Mesenchymal stem cell (in vitro differentiated cells and primary cell): ENCODE results near the gene USP15.

ENCODE experiments used
- DNase-seq: peaks from one replicate; pipeline ENCODE4 v3.0.0-alpha.2; 2013
- H2AFZ ChIP-seq: one replicate; pipeline ENCODE4 v1.6.1; 2013; ENCODE audit warnings: low read depth, mild to moderate bottlenecking, control low read depth, inconsistent platforms, low read length, moderate library complexity
- H2AK5ac ChIP-seq: 2 replicates; pipeline ENCODE4 v1.6.1; 2013; ENCODE audit warnings: low read length, moderate library complexity, mild to moderate bottlenecking, inconsistent platforms; ENCODE audit not compliant: severe bottlenecking
- H2BK120ac ChIP-seq: one replicate; pipeline ENCODE4 v1.6.1; 2013; ENCODE audit warnings: low read depth, mild to moderate bottlenecking, inconsistent platforms, low read length, moderate library complexity
- H2BK12ac ChIP-seq, 2 experiments: one replicate each; pipeline ENCODE4 v1.6.1; 2013; ENCODE audit warnings: inconsistent platforms in 2 of 2, low read length in 2 of 2, mild to moderate bottlenecking in 2 of 2, moderate library complexity in 2 of 2, control low read depth in 1 of 2
- H2BK15ac ChIP-seq: one replicate; pipeline ENCODE4 v1.6.1; 2013; ENCODE audit warnings: mild to moderate bottlenecking, low read depth, inconsistent platforms; ENCODE audit not compliant: poor library complexity, severe bottlenecking
- H2BK5ac ChIP-seq: 2 replicates; pipeline ENCODE4 v1.6.1; 2013; ENCODE audit warnings: low read depth, mild to moderate bottlenecking, low read length, control low read depth, inconsistent platforms; ENCODE audit not compliant: poor library complexity, severe bottlenecking
- H3K14ac ChIP-seq, 2 experiments: one replicate each; pipeline ENCODE4 v1.6.1; 2013; ENCODE audit warnings: inconsistent platforms in 2 of 2, low read length in 2 of 2, control low read depth in 1 of 2, mild to moderate bottlenecking in 1 of 2, moderate library complexity in 1 of 2
- H3K18ac ChIP-seq, 2 experiments: one replicate each; pipeline ENCODE4 v1.6.1; 2013; ENCODE audit warnings: inconsistent platforms in 2 of 2, low read length in 2 of 2, control low read depth in 1 of 2, low read depth in 1 of 2, mild to moderate bottlenecking in 1 of 2
- H3K23ac ChIP-seq, 2 experiments: one replicate each; pipeline ENCODE4 v1.6.1; 2013; ENCODE audit warnings: inconsistent platforms in 2 of 2, low read length in 2 of 2, mild to moderate bottlenecking in 2 of 2, moderate library complexity in 2 of 2, control low read depth in 1 of 2
- H3K27ac ChIP-seq: 2 replicates; pipeline ENCODE4 v1.5.1; 2013; ENCODE audit warnings: mild to moderate bottlenecking, moderate library complexity, low read length, control low read depth, inconsistent platforms; ENCODE audit not compliant: poor library complexity, severe bottlenecking
- H3K27me3 ChIP-seq, 2 experiments: 2 replicates each; pipeline versions ENCODE4 v1.6.1 to v1.7.0; 2013; ENCODE audit warnings: low read length in 2 of 2, mild to moderate bottlenecking in 2 of 2, moderate library complexity in 2 of 2, control low read depth in 1 of 2, inconsistent platforms in 1 of 2; ENCODE audit not compliant: control insufficient read depth in 1 of 2, insufficient read depth in 1 of 2
- H3K36me3 ChIP-seq, 2 experiments: 2 replicates each; pipeline versions ENCODE4 v1.6.1 to v1.7.0; 2013; ENCODE audit warnings: low read length in 2 of 2, control low read depth in 1 of 2, inconsistent platforms in 1 of 2, low read depth in 1 of 2, mild to moderate bottlenecking in 1 of 2; ENCODE audit not compliant: insufficient read depth in 2 of 2, control insufficient read depth in 1 of 2
- H3K4ac ChIP-seq, 2 experiments: one replicate each; pipeline ENCODE4 v1.6.1; 2013; ENCODE audit warnings: inconsistent platforms in 2 of 2, low read length in 2 of 2, mild to moderate bottlenecking in 2 of 2, moderate library complexity in 2 of 2, control low read depth in 1 of 2, low read depth in 1 of 2
- H3K4me1 ChIP-seq: 2 replicates; pipeline ENCODE4 v1.6.1; 2013; ENCODE audit warnings: low read depth, low read length, control low read depth; ENCODE audit not compliant: control insufficient read depth, insufficient read depth
- H3K4me2 ChIP-seq: 2 replicates; pipeline ENCODE4 v1.6.1; 2013; ENCODE audit warnings: low read length, mild to moderate bottlenecking, inconsistent platforms; ENCODE audit not compliant: poor library complexity, severe bottlenecking
- H3K4me3 ChIP-seq, 2 experiments: 2 replicates each; pipeline versions ENCODE4 v1.5.1 to v1.7.0; 2013; ENCODE audit warnings: low read length in 2 of 2, mild to moderate bottlenecking in 2 of 2, control low read depth in 1 of 2, low read depth in 1 of 2; ENCODE audit not compliant: insufficient read depth in 1 of 2
- H3K79me1 ChIP-seq: replicated peaks from 2 replicates; pipeline ENCODE4 v1.6.1; 2013; ENCODE audit warnings: mild to moderate bottlenecking, control low read depth, low read length, inconsistent platforms; ENCODE audit not compliant: poor library complexity, severe bottlenecking
- H3K9ac ChIP-seq: 2 replicates; pipeline ENCODE4 v1.7.0; 2013; ENCODE audit warnings: mild to moderate bottlenecking, low read length, moderate library complexity
- H3K9me3 ChIP-seq: 2 replicates; pipeline ENCODE4 v1.7.0; 2013; ENCODE audit warnings: mild to moderate bottlenecking, low read length; ENCODE audit not compliant: control insufficient read depth
- H4K8ac ChIP-seq: one replicate; pipeline ENCODE4 v1.6.1; 2013; ENCODE audit warnings: inconsistent platforms, mild to moderate bottlenecking, low read length, moderate library complexity
- H4K91ac ChIP-seq: one replicate; pipeline ENCODE4 v1.6.1; 2013; ENCODE audit warnings: mild to moderate bottlenecking, low read length, inconsistent platforms
- WGBS: methylation state at CpG from one replicate; pipeline ENCODE4 v1.1.7; 2013; ENCODE audit warnings: mixed read lengths; 5-methylcytosine and 5-hydroxymethylcytosine counted together

Gene USP15

GRCh38 chr12:62239571-62239970, 20.6 kb upstream of the USP15 start:
- Histone ChIP-seq H3K18ac (no peak overlapping the region), H4K8ac (no peak overlapping the region), H2BK120ac (no peak overlapping the region), H3K27ac (no peak overlapping the region), H3K4me3 (no peak overlapping the region), H3K4ac (no peak overlapping the region), H3K79me1 (no peaks in the 10 kb centered on the region), H2BK5ac (no peak overlapping the region), H3K23ac (no peak overlapping the region), H3K14ac (no peak overlapping the region), H2BK15ac (no peak overlapping the region), H3K4me2 (no peak overlapping the region), H3K27me3 (no peaks in the 10 kb centered on the region), H3K9me3 (no peaks in the 10 kb centered on the region), H3K36me3 (no peaks in the 10 kb centered on the region), H4K91ac (no peak overlapping the region), H2AFZ (no peak overlapping the region), H2AK5ac (no peak overlapping the region), H2BK12ac (no peak overlapping the region), H3K4me1 (no peaks in the 10 kb centered on the region), H3K9ac (no peak overlapping the region)
- WGBS: 86% methylated on average over 1 of the region's 2 CpGs
- no peak for DNase-seq

GRCh38 chr12:62247281-62248045, 12.7 kb upstream of the USP15 start:
- Histone ChIP-seq H3K4me3 (no peak overlapping the region), H3K9ac (no peak overlapping the region), H3K4me2 (no peak overlapping the region), H3K18ac (no peak overlapping the region), H2AK5ac (no peak overlapping the region), H3K36me3 (no peaks in the 10 kb centered on the region), H3K79me1 (no peaks in the 10 kb centered on the region), H3K23ac (no peak overlapping the region), H2BK5ac (no peak overlapping the region), H3K27me3 (no peaks in the 10 kb centered on the region), H3K4me1 (no peaks in the 10 kb centered on the region), H2AFZ (no peak overlapping the region), H3K9me3 (no peaks in the 10 kb centered on the region), H2BK12ac (no peak overlapping the region), H3K4ac (no peak overlapping the region), H2BK15ac (no peak overlapping the region), H3K27ac (no peak overlapping the region), H2BK120ac (no peak overlapping the region), H3K14ac (no peak overlapping the region), H4K91ac (no peak overlapping the region), H4K8ac (no peak overlapping the region)
- 88% methylated on average over 3 of the region's 3 CpGs for WGBS
- DNase-seq: no peak

DNA sequence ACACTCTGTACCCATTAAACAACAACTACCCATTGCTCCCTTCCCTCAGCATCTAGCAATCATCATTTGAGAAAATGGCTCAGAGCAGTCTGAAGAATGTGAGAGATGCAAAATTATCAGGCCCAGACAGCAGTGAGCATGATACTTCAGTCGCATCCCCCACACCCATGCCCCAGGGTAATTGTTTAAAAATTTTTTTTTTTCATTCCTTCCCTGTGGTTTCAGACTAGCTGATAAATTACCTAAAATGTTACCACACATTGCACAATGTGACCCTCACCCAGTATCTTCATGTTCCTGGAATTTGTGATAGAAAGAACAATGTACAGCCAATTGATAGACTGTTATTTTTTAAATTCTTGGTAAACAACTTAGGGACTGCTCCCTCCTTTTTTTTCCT, 11.3 kb upstream of the USP15 start:
- Histone ChIP-seq H3K9me3 (no peaks in the 10 kb centered on the region), H2AK5ac (no peak overlapping the region), H2AFZ (no peak overlapping the region), H3K23ac (no peak overlapping the region), H3K27ac (no peak overlapping the region), H3K18ac (no peak overlapping the region), H3K4me3 (no peak overlapping the region), H3K9ac (no peak overlapping the region), H4K91ac (no peak overlapping the region), H3K4ac (no peak overlapping the region), H3K4me1 (no peaks in the 10 kb centered on the region), H3K36me3 (peaks cover 0 to 6% of the 10 kb centered on the region in 2 experiments), H3K4me2 (no peak overlapping the region), H3K14ac (no peak overlapping the region), H2BK5ac (no peak overlapping the region), H2BK120ac (no peak overlapping the region), H2BK12ac (no peak overlapping the region), H3K79me1 (no peaks in the 10 kb centered on the region), H4K8ac (no peak overlapping the region), H2BK15ac (no peak overlapping the region), H3K27me3 (no peaks in the 10 kb centered on the region)
- DNase-seq: no peak
- WGBS: 90% methylated on average over 1 of the region's 1 CpG

DNA sequence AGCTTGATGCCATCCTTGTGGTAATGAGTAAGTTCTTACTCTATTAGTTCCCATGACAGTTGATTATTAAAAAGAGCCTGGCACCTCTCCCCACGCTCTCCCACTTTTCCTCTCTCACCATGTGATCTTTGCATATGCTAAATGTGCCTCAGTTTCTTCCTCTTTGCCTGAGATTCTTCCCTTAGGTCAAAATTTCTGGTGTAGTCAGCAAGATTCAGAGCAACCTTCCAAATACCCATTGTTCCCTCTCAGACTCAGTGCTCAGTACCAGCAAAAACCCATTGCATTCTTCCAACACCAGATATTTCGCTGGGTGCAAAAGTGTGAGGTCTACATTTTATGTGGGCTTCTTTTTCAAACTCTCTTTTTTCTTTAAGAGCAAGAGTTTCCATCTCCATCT, 10.8 kb upstream of the USP15 start:
- Histone ChIP-seq H3K27ac (no peak overlapping the region), H2AK5ac (no peak overlapping the region), H3K4me3 (no peak overlapping the region), H3K4me1 (no peaks in the 10 kb centered on the region), H3K4me2 (no peak overlapping the region), H3K14ac (no peak overlapping the region), H2BK120ac (no peak overlapping the region), H3K9ac (no peak overlapping the region), H2BK15ac (no peak overlapping the region), H4K8ac (no peak overlapping the region), H2BK5ac (no peak overlapping the region), H3K9me3 (no peaks in the 10 kb centered on the region), H3K18ac (no peak overlapping the region), H3K23ac (no peak overlapping the region), H3K36me3 (peaks cover 0 to 6% of the 10 kb centered on the region in 2 experiments), H2BK12ac (no peak overlapping the region), H3K4ac (no peak overlapping the region), H4K91ac (no peak overlapping the region), H2AFZ (no peak overlapping the region), H3K79me1 (no peaks in the 10 kb centered on the region), H3K27me3 (no peaks in the 10 kb centered on the region)
- no peak for DNase-seq
- 74% methylated on average over 1 of the region's 2 CpGs for WGBS
